AG09309 (cell line): ENCODE data around the gene MAN1B1.

ENCODE experiments used
- DNase-seq: peaks from one replicate; pipeline ENCODE4 v3.0.0-alpha.2; 2010; ENCODE audit warnings: low read depth
- H3K4me3 ChIP-seq: 2 replicates; pipeline ENCODE4 v1.5.1; 2011; ENCODE audit warnings: mild to moderate bottlenecking, low read depth, low read length, moderate library complexity; ENCODE audit not compliant: control insufficient read depth
- CTCF ChIP-seq: IDR thresholded peaks from 2 replicates; pipeline ENCODE4 v1.5.1; 2011; ENCODE audit warnings: mild to moderate bottlenecking, low read depth, low read length, inconsistent platforms; ENCODE audit not compliant: insufficient read depth, control insufficient read depth; ENCODE audit errors: missing control alignments

The MAN1B1 gene

GRCh38 chr9:137053944-137054931 lies 32.5 kb upstream of the MAN1B1 start, which contains the start of gene ENTPD2:
TSS of gene ENTPD2 (minus strand) at chr9:137054061. CDS start at chr9:137053997, 64 bp downstream.
- no peak within 1 kb of the TSS for H3K4me3 ChIP-seq
- TF ChIP-seq CTCF = no peak
- no peak for DNase-seq

GRCh38 chr9:137054932-137055384 lies 31.8 kb upstream of the MAN1B1 start:
- DNase-seq = no peak
- TF ChIP-seq CTCF = no peak

GRCh38 chr9:137055385-137056364 lies 31.1 kb upstream of the MAN1B1 start:
- no peak overlapping the region for H3K4me3 ChIP-seq
- TF ChIP-seq CTCF = no peak
- DNase-seq = no peak

More at GRCh38 chr9:137054932-137055384, 31.8 kb upstream of the MAN1B1 start:
- no peak overlapping the region for H3K4me3 ChIP-seq

GRCh38 chr9:137056739-137057415 lies 29.9 kb upstream of the MAN1B1 start:
- no peak for TF ChIP-seq CTCF
- DNase-seq = no peak
- H3K4me3 ChIP-seq = no peak overlapping the region

- TF ChIP-seq CTCF = no peak
- DNase-seq = no peak
- H3K4me3 ChIP-seq = no peak overlapping the region
Observed at GRCh38 chr9:137057545-137057944, 29.2 kb upstream of the MAN1B1 start.
